GM12801 (cell line): ENCODE measurements around the gene TTLL5.

Experiments
- TF ChIP-seq, protein P1 (sequence below): IDR thresholded peaks from one replicate; pipeline ENCODE4 v1.5.1; 2011; ENCODE audit warnings: control low read depth; ENCODE audit not compliant: insufficient read length; ENCODE audit errors: extremely low read depth

TTLL5 gene

DNA sequence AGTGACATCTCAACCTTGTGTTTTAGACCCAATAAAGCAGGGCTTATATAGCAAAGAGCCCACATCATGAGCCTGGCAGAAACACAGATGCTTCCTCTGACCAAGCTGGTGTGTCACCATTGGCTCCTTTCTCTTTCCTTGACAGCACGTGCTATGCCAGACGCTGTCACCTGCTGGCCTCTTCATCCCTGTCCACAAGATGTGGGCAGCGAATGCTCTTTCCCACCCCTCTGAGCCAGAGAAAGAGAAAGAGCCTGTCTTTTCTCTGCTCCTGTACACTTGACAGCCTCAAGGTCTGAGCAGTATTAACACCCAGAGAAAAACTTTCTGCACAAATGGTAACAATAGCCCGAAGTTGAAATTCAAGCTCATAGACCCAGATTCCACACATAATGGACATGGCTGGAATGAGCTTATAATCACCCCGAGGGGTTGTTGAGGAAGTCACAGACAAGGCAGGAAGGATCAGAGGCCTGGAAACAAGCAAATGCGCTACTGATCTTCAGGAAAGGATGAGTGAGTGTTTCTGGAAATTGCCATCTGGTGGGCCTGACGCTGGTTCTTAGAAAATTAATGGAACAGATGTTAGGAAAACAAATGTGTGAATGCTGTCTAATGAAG, 311.9 kb downstream of the TTLL5 start:
- TF ChIP-seq, protein P1, sequence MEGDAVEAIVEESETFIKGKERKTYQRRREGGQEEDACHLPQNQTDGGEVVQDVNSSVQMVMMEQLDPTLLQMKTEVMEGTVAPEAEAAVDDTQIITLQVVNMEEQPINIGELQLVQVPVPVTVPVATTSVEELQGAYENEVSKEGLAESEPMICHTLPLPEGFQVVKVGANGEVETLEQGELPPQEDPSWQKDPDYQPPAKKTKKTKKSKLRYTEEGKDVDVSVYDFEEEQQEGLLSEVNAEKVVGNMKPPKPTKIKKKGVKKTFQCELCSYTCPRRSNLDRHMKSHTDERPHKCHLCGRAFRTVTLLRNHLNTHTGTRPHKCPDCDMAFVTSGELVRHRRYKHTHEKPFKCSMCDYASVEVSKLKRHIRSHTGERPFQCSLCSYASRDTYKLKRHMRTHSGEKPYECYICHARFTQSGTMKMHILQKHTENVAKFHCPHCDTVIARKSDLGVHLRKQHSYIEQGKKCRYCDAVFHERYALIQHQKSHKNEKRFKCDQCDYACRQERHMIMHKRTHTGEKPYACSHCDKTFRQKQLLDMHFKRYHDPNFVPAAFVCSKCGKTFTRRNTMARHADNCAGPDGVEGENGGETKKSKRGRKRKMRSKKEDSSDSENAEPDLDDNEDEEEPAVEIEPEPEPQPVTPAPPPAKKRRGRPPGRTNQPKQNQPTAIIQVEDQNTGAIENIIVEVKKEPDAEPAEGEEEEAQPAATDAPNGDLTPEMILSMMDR = no peak

DNA sequence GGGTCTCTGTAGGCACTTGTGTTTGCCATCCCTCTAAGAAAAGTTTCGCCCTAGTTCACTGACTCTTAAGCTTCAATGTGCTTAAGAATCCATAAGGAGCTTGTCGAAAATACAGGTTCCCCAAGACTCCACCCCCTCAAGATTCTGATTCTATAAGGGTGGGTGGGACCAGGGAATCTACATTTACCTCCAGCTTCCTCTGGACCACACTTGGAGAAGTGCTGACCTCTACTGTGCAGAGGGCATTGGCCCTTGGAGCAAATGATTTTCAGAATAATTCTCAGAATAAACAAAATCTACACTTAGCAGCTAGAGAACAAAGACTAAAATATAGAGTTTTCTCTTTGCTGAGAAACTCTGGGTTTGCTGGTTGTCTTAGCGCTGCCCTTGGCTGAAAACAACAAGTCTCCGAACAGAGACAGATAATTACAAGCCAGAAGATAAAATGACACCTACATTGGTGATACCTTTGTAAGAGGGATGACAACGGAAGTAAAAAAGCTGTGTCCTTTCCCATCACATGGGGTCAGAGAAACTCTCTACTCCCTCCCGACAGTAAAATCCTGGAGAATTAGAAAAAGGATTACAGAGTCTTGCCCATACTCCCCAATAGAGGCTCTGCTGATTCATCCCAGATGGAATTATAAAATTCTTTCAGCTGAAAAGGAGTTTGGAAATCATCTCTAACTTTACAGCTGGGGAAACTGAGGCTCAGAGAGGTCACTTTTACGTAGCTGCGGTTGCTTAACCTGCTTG, 316.0 kb downstream of the TTLL5 start:
- TF ChIP-seq, protein P1 = no peak

DNA sequence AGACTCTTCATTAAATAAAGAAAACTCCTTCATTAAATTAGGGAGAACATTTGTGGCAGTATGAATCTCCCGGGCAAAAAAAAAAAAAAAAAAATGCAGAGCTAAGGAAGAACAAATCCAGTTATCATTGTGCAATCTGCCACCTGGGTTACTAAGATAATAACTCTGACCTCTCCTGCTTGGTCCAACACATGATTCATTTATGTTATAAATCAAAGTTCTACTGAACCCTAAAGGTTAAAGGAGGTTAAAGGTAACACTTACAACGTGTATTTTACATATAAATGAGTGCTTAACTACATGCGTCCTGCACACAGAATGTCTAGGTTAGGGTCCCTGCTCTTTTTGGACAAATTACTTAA, 316.5 kb downstream of the TTLL5 start:
- TF ChIP-seq, protein P1 = no peak

DNA sequence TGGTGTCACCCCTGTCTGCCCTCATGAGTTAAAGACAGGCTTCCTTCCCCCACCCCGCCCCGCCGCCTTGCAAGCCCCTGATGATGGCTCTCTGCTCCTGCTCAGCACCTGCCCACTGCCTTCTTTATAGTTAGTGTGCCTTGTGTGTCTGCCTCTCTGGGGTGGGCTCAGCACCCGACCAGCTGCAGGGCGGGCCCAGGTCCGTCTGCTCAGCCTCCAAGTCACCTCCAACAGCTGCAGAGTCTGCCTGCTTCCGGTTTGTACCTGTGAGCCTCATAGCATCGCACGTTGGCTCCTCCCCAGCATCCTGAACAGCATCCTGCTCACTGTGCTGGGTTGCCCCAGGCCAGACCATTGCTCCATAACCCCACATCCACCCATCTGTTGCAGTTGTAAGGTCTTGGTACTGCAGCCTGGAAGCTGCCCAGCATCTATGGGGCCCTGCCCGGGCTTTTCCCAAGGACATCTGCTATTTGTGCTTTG, 317.2 kb downstream of the TTLL5 start:
- TF ChIP-seq, protein P1 = no peak

DNA sequence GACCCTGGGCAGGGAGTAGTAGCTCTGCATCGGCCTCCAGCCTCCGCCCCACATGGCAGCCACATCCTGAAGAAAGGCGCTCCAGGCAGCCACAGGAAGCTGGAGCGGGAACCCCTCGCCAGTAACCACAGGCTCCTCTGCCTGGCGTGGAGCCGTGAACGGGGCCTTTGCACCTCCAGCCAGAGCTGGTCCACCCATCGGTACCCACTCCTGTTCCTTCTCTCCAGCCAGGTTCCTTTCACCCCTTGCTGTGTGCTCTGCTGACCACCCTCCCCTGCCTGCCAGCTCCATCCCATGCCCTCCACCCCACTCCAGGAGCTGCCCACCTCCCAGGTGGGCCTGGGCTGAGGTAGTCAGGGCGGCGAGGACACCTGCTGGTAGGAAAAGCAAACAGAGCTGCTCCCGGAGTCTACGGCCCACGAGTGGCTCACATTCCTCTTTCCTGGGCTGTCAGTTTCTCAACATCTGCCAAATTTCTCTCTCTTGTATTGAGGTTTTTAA, 318.1 kb downstream of the TTLL5 start:
- TF ChIP-seq, protein P1 = no peak

DNA sequence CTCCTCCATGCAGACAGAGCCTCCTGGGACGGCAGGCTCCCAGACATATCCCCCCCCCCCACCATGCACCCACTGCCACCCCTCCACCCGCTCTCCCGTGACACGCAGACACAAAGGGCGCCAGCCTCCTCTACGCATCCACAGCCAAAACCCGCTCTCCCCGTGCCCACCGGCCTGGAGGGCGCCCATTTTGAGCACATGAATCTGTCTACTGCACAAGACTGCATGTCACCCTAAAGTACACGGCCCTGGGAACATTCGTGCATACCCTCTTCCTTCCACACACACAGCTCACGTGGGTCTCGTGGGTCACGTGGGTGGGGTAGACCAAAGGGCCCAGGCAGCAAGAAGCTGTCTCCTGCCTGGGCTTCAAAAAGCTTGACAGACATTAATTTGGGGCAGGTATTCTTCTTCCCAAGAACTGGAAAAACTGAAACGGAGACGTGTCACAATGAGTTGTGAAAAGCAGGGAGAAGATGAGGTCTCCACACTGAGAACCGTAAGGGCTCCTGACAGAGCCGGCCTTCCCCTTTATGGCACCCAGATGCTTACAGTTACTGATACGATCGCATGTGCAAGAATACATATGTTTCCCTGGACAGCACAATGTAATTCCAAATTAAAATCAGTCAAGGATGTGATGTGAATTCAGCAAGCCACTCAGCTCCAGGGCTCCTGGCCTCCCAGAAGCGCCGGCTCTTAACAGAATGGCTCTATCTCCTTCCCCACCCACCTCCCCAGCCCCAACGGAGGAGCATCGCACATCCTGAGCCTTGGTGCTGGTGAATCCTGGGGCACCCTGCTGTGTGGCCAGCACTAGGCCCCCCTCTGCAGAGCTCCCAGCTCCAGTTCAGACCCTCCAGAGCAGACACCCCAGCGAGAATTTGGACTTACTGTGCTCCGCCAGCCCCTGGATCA, 318.9 kb downstream of the TTLL5 start:
- TF ChIP-seq, protein P1 = no peak

DNA sequence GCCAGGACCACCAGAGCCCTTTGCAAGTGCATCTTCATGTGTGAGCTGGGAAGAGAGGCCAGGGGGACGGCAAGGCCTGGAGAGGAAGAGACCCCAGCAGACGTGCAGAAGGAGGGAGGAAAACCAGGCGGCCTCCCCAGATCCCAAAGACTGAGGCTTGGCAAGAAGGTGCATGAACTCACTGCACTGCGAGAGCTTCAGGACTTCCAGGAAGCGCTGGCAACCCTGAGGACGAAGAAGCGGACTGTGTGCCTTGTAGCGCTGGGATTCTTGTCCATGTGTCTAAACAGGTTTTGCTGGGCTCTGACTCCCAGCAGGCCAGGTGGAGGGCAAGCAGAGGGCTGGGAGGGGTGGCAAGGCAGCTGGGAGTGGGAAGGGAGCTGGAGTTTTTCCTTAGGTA, 319.8 kb downstream of the TTLL5 start:
- TF ChIP-seq, protein P1 = no peak
